HCT116 (cell line): Measurements from ENCODE around the gene ZNF485. TPM values are rescaled to one million over a fixed set of nuclear protein-coding genes. Genes with fewer than 3 reads are reported as not detected.
"Not testable (repeated sequence)": the region's sequence is repeated elsewhere in the genome, so short reads cannot be mapped to it uniquely, and the experiment has no call there.

Experiments used
- ATAC-seq: fragments of 200-7000 bp; cut with Tn5 transposase; 2 replicates; pipeline ENCODE4 v1.9.1; 2020; ENCODE audit warnings: mild to moderate bottlenecking, moderate library complexity
- BruUV-seq: library from RNA; stranded (reverse); fragments of 400-500 nt; replicated peaks from 2 replicates; lab custom pipeline; 2021; lab: Mats Ljungman, UMichigan
- CTCF ChIA-PET: fragments of 300-600 bp; sonication (Branson Sonifier 250); formaldehyde crosslinking; loops from one replicate; lab custom pipeline; 2021; ENCODE audit warnings: antibody characterized with exemption; lab: Charles Lee
- POLR2A ChIA-PET: fragments of 300-600, 350-600 bp; sonication (Branson Sonifier 250); formaldehyde crosslinking; loops from one replicate; lab custom pipeline; 2021; ENCODE audit warnings: antibody characterized with exemption; lab: Charles Lee
- RAD21 ChIA-PET, 2 experiments: fragments of 300-600 bp; sonication (Branson Sonifier 250); formaldehyde crosslinking; loops; one replicate each; lab custom pipeline; 2023; ENCODE audit warnings: low total read pairs in 2 of 2; ENCODE audit not compliant: uncharacterized antibody in 2 of 2, unreplicated experiment in 2 of 2, low non-redundant PET in 1 of 2; lab: Charles Lee
- DNase-seq: peaks from one replicate; pipeline ENCODE4 v3.0.0-alpha.2; 2010; ENCODE audit warnings: low read depth, low spot score
- H2AFZ ChIP-seq: fragments of 200-600 bp; shearing (Covaris generic), sonication (generic); 2 replicates; pipeline ENCODE4 v1.6.1; 2017; ENCODE audit warnings: low read depth, mixed run types, mixed read lengths, antibody characterized with exemption, low read length; ENCODE audit not compliant: poor library complexity, severe bottlenecking
- H3K27ac ChIP-seq: 2 replicates; pipeline ENCODE4 v1.5.1; 2012; ENCODE audit warnings: low read depth, low read length
- H3K27me3 ChIP-seq: fragments of 200-600 bp; sonication (generic); 2 replicates; pipeline ENCODE4 v1.6.1; 2016; ENCODE audit warnings: mixed run types, low read length, mixed read lengths; ENCODE audit not compliant: insufficient read depth
- H3K36me3 ChIP-seq, 2 experiments: fragments of 200-500 bp in 1 of 2; fragments of 200-600 bp in 1 of 2; sonication (Bioruptor generic) in 1 of 2; sonication (generic) in 1 of 2; 2 replicates each; pipeline versions ENCODE4 v1.5.1 to v1.6.1; 2014 to 2016; ENCODE audit warnings: low read length in 2 of 2, inconsistent platforms in 1 of 2, mixed read lengths in 1 of 2, mixed run types in 1 of 2; ENCODE audit not compliant: insufficient read depth in 2 of 2, control insufficient read depth in 1 of 2
- H3K4me1 ChIP-seq, 2 experiments: fragments of 200-600 bp in 1 of 2; sonication (generic) in 1 of 2; 2 replicates each; pipeline versions ENCODE4 v1.5.1 to v1.6.1; 2012 to 2017; ENCODE audit warnings: low read length in 2 of 2, inconsistent platforms in 1 of 2, mild to moderate bottlenecking in 1 of 2, mixed read lengths in 1 of 2, mixed run types in 1 of 2, moderate library complexity in 1 of 2; ENCODE audit not compliant: insufficient read depth in 2 of 2, control insufficient read depth in 1 of 2
- H3K4me2 ChIP-seq: fragments of 200-600 bp; sonication (generic); 2 replicates; pipeline ENCODE4 v1.6.1; 2017; ENCODE audit warnings: mixed run types, low read length, mixed read lengths
- H3K4me3 ChIP-seq, 2 experiments: fragments of 200-600 bp in 1 of 2; sonication (generic) in 1 of 2; replicated peaks in 1 of 2; 2 replicates each; pipeline ENCODE4 v1.5.1; 2011 to 2016; ENCODE audit warnings: low read length in 2 of 2, control low read depth in 1 of 2, low read depth in 1 of 2, mild to moderate bottlenecking in 1 of 2, mixed read lengths in 1 of 2, mixed run types in 1 of 2
- H3K79me2 ChIP-seq: fragments of 200-600 bp; sonication (generic); 2 replicates; pipeline ENCODE4 v1.6.1; 2017; ENCODE audit warnings: mild to moderate bottlenecking, mixed run types, low read length, moderate library complexity, mixed read lengths; ENCODE audit not compliant: insufficient read depth
- H3K9ac ChIP-seq: fragments of 200-600 bp; sonication (generic); 2 replicates; pipeline ENCODE4 v1.6.1; 2016; ENCODE audit warnings: low read length, mixed read lengths
- H3K9me2 ChIP-seq: fragments of 200-600 bp; sonication (generic), shearing (Covaris generic); 2 replicates; pipeline ENCODE4 v1.6.1; 2017; ENCODE audit warnings: mixed run types, mild to moderate bottlenecking, moderate library complexity; ENCODE audit not compliant: insufficient read depth
- H3K9me3 ChIP-seq, 2 experiments: fragments of 200-500 bp in 1 of 2; fragments of 200-600 bp in 1 of 2; sonication (Bioruptor generic) in 1 of 2; sonication (generic) in 1 of 2; 2 replicates each; pipeline ENCODE4 v1.6.1; 2014 to 2017; ENCODE audit warnings: low read length in 2 of 2, mixed read lengths in 2 of 2, inconsistent platforms in 1 of 2, low read depth in 1 of 2, mild to moderate bottlenecking in 1 of 2, mixed run types in 1 of 2, moderate library complexity in 1 of 2; ENCODE audit not compliant: control insufficient read depth in 1 of 2, insufficient read depth in 1 of 2
- H4K20me1 ChIP-seq: fragments of 200-600 bp; sonication (generic), shearing (Covaris generic); 2 replicates; pipeline ENCODE4 v1.6.1; 2017; ENCODE audit warnings: mixed run types, mild to moderate bottlenecking, moderate library complexity; ENCODE audit not compliant: insufficient read depth
- CTCF ChIP-seq, 3 experiments: fragments of 200-600 bp in 1 of 3; sonication (generic) in 1 of 3; IDR thresholded peaks in 2 of 3; conservative IDR thresholded peaks in 1 of 3; 2 replicates each; pipeline ENCODE4 v1.5.1; 2012 to 2017; ENCODE audit warnings: low read depth in 2 of 3, low read length in 2 of 3, antibody characterized with exemption in 1 of 3, borderline replicate concordance in 1 of 3, control low read depth in 1 of 3, mild to moderate bottlenecking in 1 of 3, mixed read lengths in 1 of 3, mixed run types in 1 of 3, moderate library complexity in 1 of 3; ENCODE audit not compliant: insufficient read depth in 1 of 3
- POLR2A ChIP-seq: IDR thresholded peaks from 2 replicates; pipeline ENCODE4 v1.7.0; 2011; ENCODE audit warnings: borderline replicate concordance; ENCODE audit not compliant: insufficient read depth, insufficient read length; ENCODE audit errors: extremely low read depth
- intact Hi-C: fragments of 100-400 bp; cut with micrococcal nuclease; formaldehyde crosslinking; loops from 2 replicates; pipeline ENCODE4 v1.10.0; 2022
- total RNA-seq: library from RNA; stranded (reverse); gene quantifications from one replicate; pipeline ENCODE4 v1.2.1, GENCODE V29; 2021; ENCODE audit not compliant: unreplicated experiment

The ZNF485 gene
- total RNA-seq, 1 experiment from 2014 or later: 5.8 TPM

GRCh38 chr10:43585981-43586729 is 20.1 kb upstream of the ZNF485 start:
- Histone ChIP-seq H3K4me2 (no peak overlapping the region), H2AFZ (no peak overlapping the region), H3K27ac (no peak overlapping the region), H3K9me3 (no peaks in the 10 kb centered on the region; a peak in 1 of 4 replicates), H4K20me1 (no peaks in the 10 kb centered on the region), H3K9ac (no peak overlapping the region), H3K36me3 (no peaks in the 10 kb centered on the region), H3K9me2 (no peaks in the 10 kb centered on the region), H3K4me1 (no peaks in the 10 kb centered on the region), H3K79me2 (no peaks in the 10 kb centered on the region), H3K27me3 (no peaks in the 10 kb centered on the region), H3K4me3 (no peak overlapping the region)
- intact Hi-C loops: no loop called here
- ChIA-PET RAD21 (no interaction called here), POLR2A (no interaction called here), CTCF (no interaction called here)
- TF ChIP-seq POLR2A: no peak
- TF ChIP-seq CTCF (IDR thresholded peaks at IDR 0.05 in 2 of 3, conservative IDR thresholded peaks at IDR 0.05 in 1 of 3; ENCODE audit: borderline replicate concordance in 1 of 3, insufficient read depth in 1 of 3, low read depth in 2 of 3, low read length in 2 of 3): no peak
- DNase-seq (no peak), ATAC-seq (no peak)
- BruUV-seq: no TSS peak

GRCh38 chr10:43586730-43587115 is 19.5 kb upstream of the ZNF485 start:
- ATAC-seq, H3K4me1 ChIP-seq, H3K79me2 ChIP-seq, H3K4me2 ChIP-seq, H3K27me3 ChIP-seq, DNase-seq, intact Hi-C loops, POLR2A ChIA-PET, H3K27ac ChIP-seq, BruUV-seq, H3K36me3 ChIP-seq, H3K9ac ChIP-seq, CTCF ChIA-PET, H3K4me3 ChIP-seq, H3K9me3 ChIP-seq, RAD21 ChIA-PET, H4K20me1 ChIP-seq, H2AFZ ChIP-seq, H3K9me2 ChIP-seq: not testable (repeated sequence)
